Activated CD4-positive, alpha-beta T cell treated with anti-CD3 and anti-CD28 coated beads, Interleukin-2, amount 50 U/mL, for 24 hours (primary cell): ENCODE measurements around the gene ZNF648.
"Not testable (repeated sequence)": the region's sequence is repeated elsewhere in the genome, so short reads cannot be mapped to it uniquely, and the experiment has no call there.

ENCODE experiments used
- DNase-seq, 2 donors: peaks; one replicate each; pipeline ENCODE4 v3.0.0-alpha.2; 2020; ENCODE audit warnings: low read depth in 1 of 2, low spot score in 1 of 2

Gene ZNF648

GRCh38 chr1:182029379-182030331 lies 31.9 kb downstream of the ZNF648 start:
- peak; percentile 96 to 98 for DNase-seq

GRCh38 chr1:182029002-182029378 lies 32.5 kb downstream of the ZNF648 start:
- DNase-seq = no peak

- no peak for DNase-seq
These were observed 46.2 kb downstream of the ZNF648 start for GRCh38 chr1:182015360-182015759.

GRCh38 chr1:182010800-182011370 lies 50.6 kb downstream of the ZNF648 start:
- not testable (repeated sequence) for DNase-seq

GRCh38 chr1:182005398-182005797 lies 56.1 kb downstream of the ZNF648 start:
- DNase-seq = not testable (repeated sequence)

- DNase-seq = no peak
These were observed 56.9 kb downstream of the ZNF648 start for GRCh38 chr1:182004601-182005000.
